Measurements from ENCODE around the gene PDXK.

- no peak for TF ChIP-seq CTCF (optimal IDR thresholded peaks at IDR 0.05 in 1 of 3, IDR thresholded peaks at IDR 0.05 in 1 of 3, conservative IDR thresholded peaks at IDR 0.05 in 1 of 3; ENCODE audit: extremely low read depth in 1 of 3, insufficient read depth in 2 of 3, low read length in 3 of 3)
- no peak for TF ChIP-seq EZH2 (IDR thresholded peaks at IDR 0.05; ENCODE audit: low read length)
Observed at GRCh38 chr21:43691801-43692200, 27.1 kb upstream of the PDXK start.
